Endothelial cell of umbilical vein (primary cell): Measurements from ENCODE around the gene DMD. TPM values are rescaled to one million over a fixed set of nuclear protein-coding genes. Genes with fewer than 3 reads are reported as not detected.

Experiments used
- BruUV-seq: library from RNA; stranded (reverse); fragments of 400-500 nt; replicated peaks from 2 replicates; lab custom pipeline; 2021; lab: Mats Ljungman, UMichigan
- CTCF ChIA-PET: fragments of 300-600, 350-600 bp; sonication (Branson Sonifier 250); formaldehyde crosslinking; loops from one replicate; lab custom pipeline; 2021; ENCODE audit warnings: antibody characterized with exemption, inconsistent platforms; lab: Charles Lee
- POLR2A ChIA-PET: fragments of 300-600, 350-600 bp; sonication (Branson Sonifier 250); formaldehyde crosslinking; loops from one replicate; lab custom pipeline; 2021; ENCODE audit warnings: antibody characterized with exemption, inconsistent platforms; lab: Charles Lee
- DNase-seq: peaks from one replicate; pipeline ENCODE4 v3.0.0-alpha.2; 2011; ENCODE audit warnings: low read depth, low spot score
- FAIRE-seq: peaks from 2 replicates; lab custom pipeline; 2011; peaks lifted over from hg19 to GRCh38; lab: Jason Lieb, UNC
- H2AFZ ChIP-seq: 2 replicates; pipeline ENCODE4 v1.6.0; 2012; ENCODE audit warnings: low read depth, low read length, control low read depth, inconsistent platforms
- H3K27ac ChIP-seq: 2 replicates; pipeline ENCODE4 v1.5.1; 2011; ENCODE audit warnings: low read depth, mild to moderate bottlenecking, control low read depth, low read length, moderate library complexity; ENCODE audit not compliant: insufficient read depth
- H3K27me3 ChIP-seq, 2 experiments: 2 replicates each; pipeline versions ENCODE4 v1.6.0 to v1.6.1; 2011; ENCODE audit warnings: low read length in 2 of 2, mixed read lengths in 1 of 2; ENCODE audit not compliant: control insufficient read depth in 2 of 2, insufficient read depth in 2 of 2
- H3K36me3 ChIP-seq, 2 experiments: 2 replicates in 1 of 2; 3 replicates in 1 of 2; pipeline ENCODE4 v1.5.1; 2011; ENCODE audit warnings: low read length in 2 of 2, mild to moderate bottlenecking in 1 of 2, moderate library complexity in 1 of 2; ENCODE audit not compliant: control insufficient read depth in 2 of 2, insufficient read depth in 2 of 2; ENCODE audit errors: extremely low read depth in 1 of 2
- H3K4me1 ChIP-seq: 3 replicates; pipeline ENCODE4 v1.5.1; 2011; ENCODE audit warnings: mild to moderate bottlenecking, low read length; ENCODE audit not compliant: control insufficient read depth, insufficient read depth; ENCODE audit errors: extremely low read depth
- H3K4me2 ChIP-seq: 2 replicates; pipeline ENCODE4 v1.6.1; 2011; ENCODE audit warnings: low read length, control low read depth, mixed read lengths; ENCODE audit not compliant: insufficient read depth
- H3K4me3 ChIP-seq, 3 experiments: fragments of 200-600 bp in 1 of 3; sonication (generic), shearing (Covaris generic) in 1 of 3; replicated peaks in 1 of 3; 2 replicates each; pipeline ENCODE4 v1.5.1; 2011 to 2016; ENCODE audit warnings: control low read depth in 3 of 3, low read length in 3 of 3, mild to moderate bottlenecking in 2 of 3, inconsistent platforms in 1 of 3, low read depth in 1 of 3, moderate library complexity in 1 of 3; ENCODE audit not compliant: insufficient read depth in 1 of 3
- H3K79me2 ChIP-seq: 2 replicates; pipeline ENCODE4 v1.6.0; 2012; ENCODE audit warnings: low read length, inconsistent platforms; ENCODE audit not compliant: control insufficient read depth, insufficient read depth
- H3K9ac ChIP-seq: replicated peaks from 2 replicates; pipeline ENCODE3; 2011; ENCODE audit warnings: low read length, control low read depth; ENCODE audit not compliant: insufficient read depth; ENCODE audit errors: extremely low read depth
- H3K9me1 ChIP-seq: replicated peaks from 3 replicates; pipeline ENCODE4 v1.6.0; 2011; ENCODE audit warnings: mild to moderate bottlenecking, low read length; ENCODE audit not compliant: control insufficient read depth, insufficient read depth; ENCODE audit errors: extremely low read depth
- H3K9me3 ChIP-seq: replicated peaks from 2 replicates; pipeline ENCODE4 v1.5.1; 2012; ENCODE audit warnings: low read length, inconsistent platforms; ENCODE audit not compliant: control insufficient read depth, insufficient read depth
- H4K20me1 ChIP-seq: replicated peaks from 2 replicates; pipeline ENCODE3; 2011; ENCODE audit warnings: mild to moderate bottlenecking, low read length; ENCODE audit not compliant: control insufficient read depth, insufficient read depth; ENCODE audit errors: extremely low read depth
- EZH2 ChIP-seq: IDR thresholded peaks from 2 replicates; pipeline ENCODE4 v1.6.1; 2012; ENCODE audit warnings: borderline replicate concordance, low read depth, mild to moderate bottlenecking, moderate library complexity, low read length, inconsistent platforms; ENCODE audit not compliant: severe bottlenecking
- FOS ChIP-seq: IDR thresholded peaks from 2 replicates; pipeline ENCODE4 v1.6.1; 2011; ENCODE audit warnings: mild to moderate bottlenecking, low read length, moderate library complexity, borderline replicate concordance; ENCODE audit not compliant: insufficient read depth
- GATA2 ChIP-seq: IDR thresholded peaks from 2 replicates; pipeline ENCODE4 v1.7.0; 2011; ENCODE audit warnings: low read depth, mild to moderate bottlenecking, moderate library complexity, mixed read lengths, low read length; ENCODE audit not compliant: insufficient read length, insufficient read depth
- MYC ChIP-seq: IDR thresholded peaks from one replicate; pipeline ENCODE4 v1.6.1; 2011; ENCODE audit warnings: mild to moderate bottlenecking, low read depth, low read length
- POLR2A ChIP-seq: IDR thresholded peaks from 2 replicates; pipeline ENCODE4 v1.6.1; 2012; ENCODE audit warnings: low read depth, mild to moderate bottlenecking, control low read depth, low read length
- dilution Hi-C: fragments of 300-500 bp; cut with MboI; formaldehyde crosslinking; loops from one replicate; pipeline ENCODE4 v1.15.0; 2019; ENCODE audit warnings: low sequenced_read_pairs; ENCODE audit not compliant: extremely low pct_ligation_motif_present
- intact Hi-C: fragments of 100-400 bp; cut with micrococcal nuclease; formaldehyde crosslinking; loops from one replicate; pipeline ENCODE4 v1.10.0; 2022
- polyA plus RNA-seq, 4 experiments: library from polyadenylated mRNA; depleted of rRNA in 3 of 4; stranded (reverse) in 3 of 4; unstranded in 1 of 4; fragments of >200 nt; gene quantifications; 2 replicates each; pipeline versions ENCODE4 v1.2.1 to v1.2.3, GENCODE V29; 2011 to 2012; ENCODE audit warnings: missing spikeins in 1 of 4
- total RNA-seq: library from RNA; stranded (reverse); gene quantifications from 2 replicates; pipeline ENCODE4 v1.2.3, GENCODE V29; 2021
- TF ChIP-seq, protein P1 (sequence below): IDR thresholded peaks from 2 replicates; pipeline ENCODE4 v1.6.1; 2011; ENCODE audit not compliant: insufficient read depth, insufficient read length
- TF ChIP-seq, protein P2 (sequence below), 2 donors: IDR thresholded peaks; 1 replicate in 1 of 2; 2 replicates in 1 of 2; pipeline ENCODE4 v1.5.1; 2011; ENCODE audit warnings: low read length in 2 of 2, mild to moderate bottlenecking in 2 of 2, moderate library complexity in 2 of 2, control low read depth in 1 of 2, inconsistent platforms in 1 of 2, low read depth in 1 of 2; ENCODE audit not compliant: insufficient read depth in 1 of 2; ENCODE audit errors: extremely low read depth in 1 of 2

Gene DMD
- total and polyA plus RNA-seq, 2 donors (not counting 3 experiments of a cell fraction or from before 2014, with no cell fraction given): 7.3 to 9.0 TPM

DNA sequence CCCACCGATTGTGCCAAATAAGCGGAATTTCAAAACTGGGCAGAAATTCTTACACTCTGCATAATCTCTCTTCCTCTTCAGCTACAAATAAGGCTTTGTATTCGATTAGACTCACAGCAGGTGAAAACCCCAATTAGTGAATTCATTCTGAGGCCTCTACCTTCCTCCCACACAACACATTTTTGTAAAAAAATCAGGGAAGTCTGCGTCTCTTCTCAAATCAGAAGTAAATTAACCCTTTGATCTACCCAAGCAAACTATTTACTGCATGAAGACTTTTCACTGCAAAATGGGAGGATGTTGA is 1938.9 kb downstream of the DMD start:
- TF ChIP-seq, protein P1, sequence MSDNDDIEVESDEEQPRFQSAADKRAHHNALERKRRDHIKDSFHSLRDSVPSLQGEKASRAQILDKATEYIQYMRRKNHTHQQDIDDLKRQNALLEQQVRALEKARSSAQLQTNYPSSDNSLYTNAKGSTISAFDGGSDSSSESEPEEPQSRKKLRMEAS: no peak
- TF ChIP-seq, protein P2, sequence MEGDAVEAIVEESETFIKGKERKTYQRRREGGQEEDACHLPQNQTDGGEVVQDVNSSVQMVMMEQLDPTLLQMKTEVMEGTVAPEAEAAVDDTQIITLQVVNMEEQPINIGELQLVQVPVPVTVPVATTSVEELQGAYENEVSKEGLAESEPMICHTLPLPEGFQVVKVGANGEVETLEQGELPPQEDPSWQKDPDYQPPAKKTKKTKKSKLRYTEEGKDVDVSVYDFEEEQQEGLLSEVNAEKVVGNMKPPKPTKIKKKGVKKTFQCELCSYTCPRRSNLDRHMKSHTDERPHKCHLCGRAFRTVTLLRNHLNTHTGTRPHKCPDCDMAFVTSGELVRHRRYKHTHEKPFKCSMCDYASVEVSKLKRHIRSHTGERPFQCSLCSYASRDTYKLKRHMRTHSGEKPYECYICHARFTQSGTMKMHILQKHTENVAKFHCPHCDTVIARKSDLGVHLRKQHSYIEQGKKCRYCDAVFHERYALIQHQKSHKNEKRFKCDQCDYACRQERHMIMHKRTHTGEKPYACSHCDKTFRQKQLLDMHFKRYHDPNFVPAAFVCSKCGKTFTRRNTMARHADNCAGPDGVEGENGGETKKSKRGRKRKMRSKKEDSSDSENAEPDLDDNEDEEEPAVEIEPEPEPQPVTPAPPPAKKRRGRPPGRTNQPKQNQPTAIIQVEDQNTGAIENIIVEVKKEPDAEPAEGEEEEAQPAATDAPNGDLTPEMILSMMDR (IDR thresholded peaks at IDR 0.05; ENCODE audit: extremely low read depth in 1 of 2, insufficient read depth in 1 of 2, low read depth in 1 of 2, low read length in 2 of 2): no peak
- TF ChIP-seq FOS (no peak), MYC (no peak), GATA2 (no peak), EZH2 (no peak), POLR2A (no peak)
- dilution Hi-C loops: no loop called here
- Histone ChIP-seq H3K9me1 (no peaks in the 10 kb centered on the region), H3K9me3 (no peaks in the 10 kb centered on the region), H3K79me2 (no peaks in the 10 kb centered on the region), H2AFZ (no peak overlapping the region), H3K27ac (no peak overlapping the region), H3K4me1 (no peaks in the 10 kb centered on the region), H3K9ac (no peak overlapping the region), H3K36me3 (no peaks in the 10 kb centered on the region), H3K4me3 (no peak overlapping the region), H3K4me2 (no peak overlapping the region), H4K20me1 (no peaks in the 10 kb centered on the region), H3K27me3 (no peaks in the 10 kb centered on the region)
- no peak for DNase-seq
- ChIA-PET POLR2A (no interaction called here), CTCF (no interaction called here)
- no peak for FAIRE-seq
- intact Hi-C loops: no loop called here
- no TSS peak for BruUV-seq
